ENCODE data around the gene SLC2A4RG. TPM values are rescaled to one million over a fixed set of nuclear protein-coding genes. Genes with fewer than 3 reads are reported as not detected.
"Not testable (repeated sequence)": the region's sequence is repeated elsewhere in the genome, so short reads cannot be mapped to it uniquely, and the experiment has no call there.

SLC2A4RG gene
- total RNA-seq, 1 experiment from 2014 or later, result 169 TPM

GRCh38 chr20:63714858-63715257, 24.7 kb upstream of the SLC2A4RG start:
- no peak for DNase-seq
- intact Hi-C loops (cut with micrococcal nuclease; ENCODE audit: unreplicated experiment), result loop anchor here (10.0 kb wide), 1 partner anchor 150 kb away; the partner anchor contains the start of genes ABHD16B and TPD52L2
- TF ChIP-seq, protein P1, sequence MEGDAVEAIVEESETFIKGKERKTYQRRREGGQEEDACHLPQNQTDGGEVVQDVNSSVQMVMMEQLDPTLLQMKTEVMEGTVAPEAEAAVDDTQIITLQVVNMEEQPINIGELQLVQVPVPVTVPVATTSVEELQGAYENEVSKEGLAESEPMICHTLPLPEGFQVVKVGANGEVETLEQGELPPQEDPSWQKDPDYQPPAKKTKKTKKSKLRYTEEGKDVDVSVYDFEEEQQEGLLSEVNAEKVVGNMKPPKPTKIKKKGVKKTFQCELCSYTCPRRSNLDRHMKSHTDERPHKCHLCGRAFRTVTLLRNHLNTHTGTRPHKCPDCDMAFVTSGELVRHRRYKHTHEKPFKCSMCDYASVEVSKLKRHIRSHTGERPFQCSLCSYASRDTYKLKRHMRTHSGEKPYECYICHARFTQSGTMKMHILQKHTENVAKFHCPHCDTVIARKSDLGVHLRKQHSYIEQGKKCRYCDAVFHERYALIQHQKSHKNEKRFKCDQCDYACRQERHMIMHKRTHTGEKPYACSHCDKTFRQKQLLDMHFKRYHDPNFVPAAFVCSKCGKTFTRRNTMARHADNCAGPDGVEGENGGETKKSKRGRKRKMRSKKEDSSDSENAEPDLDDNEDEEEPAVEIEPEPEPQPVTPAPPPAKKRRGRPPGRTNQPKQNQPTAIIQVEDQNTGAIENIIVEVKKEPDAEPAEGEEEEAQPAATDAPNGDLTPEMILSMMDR (IDR thresholded peaks at IDR 0.05; ENCODE audit: unreplicated experiment), result no peak
- H3K9me3 Mint-ChIP-seq (ENCODE audit: low read depth, unreplicated experiment), result peaks cover 15% of the 10 kb centered on the region
- CTCF ChIA-PET, result no interaction called here
- H3K4me3 Mint-ChIP-seq (ENCODE audit: low read depth, unreplicated experiment), result no peak overlapping the region
- BruUV-seq (replicated peaks), result no TSS peak
- peaks cover 9% of the 10 kb centered on the region for H3K4me1 Mint-ChIP-seq (ENCODE audit: low read depth, unreplicated experiment)
- no peak overlapping the region for H3K27ac Mint-ChIP-seq (ENCODE audit: unreplicated experiment)
- H3K36me3 Mint-ChIP-seq (ENCODE audit: insufficient read depth, unreplicated experiment), result peaks cover 98% of the 10 kb centered on the region
- no peaks in the 10 kb centered on the region for H3K27me3 Mint-ChIP-seq (ENCODE audit: unreplicated experiment)

DNA sequence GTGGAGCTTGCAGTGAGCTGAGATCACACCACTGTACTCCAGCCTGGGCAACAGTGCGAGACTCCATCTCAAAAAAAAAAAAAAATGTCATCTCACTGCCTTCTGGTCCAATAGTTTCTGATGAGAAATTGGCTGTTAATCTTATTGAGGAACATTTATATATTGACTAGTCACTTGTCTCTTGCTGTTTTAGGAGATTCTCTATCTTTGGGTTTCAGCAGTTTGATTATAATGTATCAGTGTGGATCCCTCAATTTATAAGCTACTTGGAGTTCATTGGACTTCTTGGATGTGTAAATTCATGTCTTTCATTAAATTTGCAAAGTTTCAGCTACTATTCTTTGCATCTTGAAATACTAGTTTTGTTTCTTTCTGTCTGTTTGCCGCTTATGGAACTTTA, 20.6 kb upstream of the SLC2A4RG start:
- BruUV-seq (replicated peaks), result no TSS peak
- DNase-seq, result no peak

DNA sequence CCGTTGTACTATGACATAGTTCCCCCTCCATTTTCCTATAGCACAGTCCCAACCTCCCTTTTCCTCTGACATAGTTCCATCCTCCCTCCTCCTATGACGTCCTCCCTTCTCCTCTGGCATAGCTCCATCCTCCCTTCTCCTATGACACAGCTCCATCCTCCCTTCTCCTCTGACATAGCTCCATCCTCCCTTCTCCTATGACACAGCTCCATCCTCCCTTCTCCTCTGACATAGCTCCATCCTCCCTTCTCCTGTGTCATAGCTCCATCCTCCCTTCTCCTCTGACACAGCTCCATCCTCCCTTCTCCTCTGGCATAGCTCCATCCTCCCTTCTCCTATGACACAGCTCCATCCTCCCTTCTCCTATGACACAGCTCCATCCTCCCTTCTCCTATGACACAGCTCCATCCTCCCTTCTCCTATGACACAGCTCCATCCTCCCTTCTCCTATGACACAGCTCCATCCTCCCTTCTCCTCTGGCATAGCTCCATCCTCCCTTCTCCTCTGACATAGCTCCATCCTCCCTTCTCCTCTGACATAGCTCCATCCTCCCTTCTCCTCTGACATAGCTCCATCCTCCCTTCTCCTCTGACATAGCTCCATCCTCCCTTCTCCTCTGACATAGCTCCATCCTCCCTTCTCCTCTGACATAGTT, 16.5 kb upstream of the SLC2A4RG start:
- H3K9me3 Mint-ChIP-seq (ENCODE audit: low read depth, unreplicated experiment); H3K27me3 Mint-ChIP-seq (ENCODE audit: unreplicated experiment); CTCF ChIA-PET; intact Hi-C loops (cut with micrococcal nuclease; ENCODE audit: unreplicated experiment); BruUV-seq (replicated peaks); H3K27ac Mint-ChIP-seq (ENCODE audit: unreplicated experiment); H3K4me3 Mint-ChIP-seq (ENCODE audit: low read depth, unreplicated experiment); H3K4me1 Mint-ChIP-seq (ENCODE audit: low read depth, unreplicated experiment); DNase-seq: not testable (repeated sequence)
- peaks cover 76% of the 10 kb centered on the region for H3K36me3 Mint-ChIP-seq (ENCODE audit: insufficient read depth, unreplicated experiment)

More for the DNA sequence above, 20.6 kb upstream of the SLC2A4RG start:
- TF ChIP-seq, protein P1 (IDR thresholded peaks at IDR 0.05; ENCODE audit: unreplicated experiment), result no peak
- CTCF ChIA-PET, result interaction anchor here (0.7 to 1.4 kb wide), 2 partner anchors 11 to 30 kb away, joined by 6 to 9 read pairs; partner anchors contain the start of genes ARFRP1 and ZGPAT
- Mint-ChIP-seq H3K27ac (ENCODE audit: unreplicated experiment) (peak overlapping the region; percentile 3), H3K9me3 (ENCODE audit: low read depth, unreplicated experiment) (peaks cover 8% of the 10 kb centered on the region), H3K4me3 (ENCODE audit: low read depth, unreplicated experiment) (no peak overlapping the region), H3K36me3 (ENCODE audit: insufficient read depth, unreplicated experiment) (peaks cover 85% of the 10 kb centered on the region), H3K27me3 (ENCODE audit: unreplicated experiment) (no peaks in the 10 kb centered on the region), H3K4me1 (ENCODE audit: low read depth, unreplicated experiment) (no peaks in the 10 kb centered on the region)
- intact Hi-C loops (cut with micrococcal nuclease; ENCODE audit: unreplicated experiment), result loop anchor here (10.0 kb wide), 1 partner anchor 146 kb away; the partner anchor contains the start of genes ABHD16B and TPD52L2

DNA sequence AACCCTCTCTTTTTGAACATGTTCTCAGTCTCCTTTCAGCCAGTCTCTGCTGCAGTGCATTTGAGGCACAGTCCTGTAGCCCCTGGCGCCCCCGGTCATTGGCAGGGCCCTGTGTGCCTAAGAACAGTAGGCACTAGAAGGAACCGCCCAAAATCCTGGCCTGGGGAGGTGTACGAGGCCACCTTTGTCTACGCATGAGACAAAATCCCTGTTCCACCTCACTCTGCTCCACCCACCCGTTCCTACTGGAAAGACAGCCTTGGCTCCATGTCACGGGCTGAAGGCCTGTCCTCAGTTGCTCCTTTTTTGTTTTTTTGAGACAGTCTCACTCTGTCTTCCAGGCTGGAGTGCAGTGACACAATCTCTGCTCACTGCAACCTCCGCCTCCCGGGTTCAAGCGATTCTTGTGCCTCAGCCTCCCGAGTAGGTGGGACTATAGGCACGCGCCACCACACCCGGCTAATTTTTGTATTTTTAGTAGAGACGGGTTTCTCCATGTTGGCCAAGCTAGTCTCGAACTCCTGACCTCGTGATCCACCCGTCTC, 9.3 kb upstream of the SLC2A4RG start:
- BruUV-seq (replicated peaks); CTCF ChIA-PET; H3K27me3 Mint-ChIP-seq (ENCODE audit: unreplicated experiment); H3K4me3 Mint-ChIP-seq (ENCODE audit: low read depth, unreplicated experiment); DNase-seq; H3K9me3 Mint-ChIP-seq (ENCODE audit: low read depth, unreplicated experiment); intact Hi-C loops (cut with micrococcal nuclease; ENCODE audit: unreplicated experiment); H3K4me1 Mint-ChIP-seq (ENCODE audit: low read depth, unreplicated experiment); H3K27ac Mint-ChIP-seq (ENCODE audit: unreplicated experiment): not testable (repeated sequence)
- H3K36me3 Mint-ChIP-seq (ENCODE audit: insufficient read depth, unreplicated experiment), result peaks cover 36% of the 10 kb centered on the region

DNA sequence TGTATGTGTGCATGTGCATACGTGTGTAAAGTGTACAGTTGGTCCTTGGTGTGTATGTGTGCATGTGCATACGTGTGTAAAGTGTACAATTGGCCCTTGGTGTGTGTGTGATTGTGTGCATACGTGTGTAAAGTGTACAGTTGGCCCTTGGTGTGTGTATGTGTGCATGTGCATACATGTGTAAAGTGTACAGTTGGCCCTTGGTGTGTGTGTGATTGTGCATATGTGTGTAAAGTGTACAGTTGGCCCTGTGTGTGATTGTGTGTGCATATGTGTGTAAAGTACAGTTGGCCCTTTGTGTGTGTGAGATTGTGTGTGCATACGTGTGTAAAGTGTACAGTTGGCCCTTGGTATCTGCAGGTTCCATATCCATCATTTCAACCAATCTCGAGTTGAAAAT, 8.2 kb upstream of the SLC2A4RG start:
- Mint-ChIP-seq H3K9me3 (ENCODE audit: low read depth, unreplicated experiment) (no peaks in the 10 kb centered on the region), H3K27ac (ENCODE audit: unreplicated experiment) (no peak overlapping the region), H3K4me3 (ENCODE audit: low read depth, unreplicated experiment) (no peak overlapping the region), H3K36me3 (ENCODE audit: insufficient read depth, unreplicated experiment) (peaks cover 37% of the 10 kb centered on the region), H3K4me1 (ENCODE audit: low read depth, unreplicated experiment) (no peaks in the 10 kb centered on the region), H3K27me3 (ENCODE audit: unreplicated experiment) (no peaks in the 10 kb centered on the region)
- CTCF ChIA-PET, result interaction anchor here (0.5 to 0.6 kb wide), 2 partner anchors 10 to 588 kb away, joined by 3 to 5 read pairs; no protein-coding TSS in a partner anchor
- DNase-seq, result no peak
- TF ChIP-seq, protein P1 (IDR thresholded peaks at IDR 0.05; ENCODE audit: unreplicated experiment), result no peak
- no TSS peak for BruUV-seq (replicated peaks)
- intact Hi-C loops (cut with micrococcal nuclease; ENCODE audit: unreplicated experiment), result no loop called here
